Left lobe of liver (tissue), 2 donors: ENCODE measurements around the gene PAQR8. TPM values are rescaled to one million over a fixed set of nuclear protein-coding genes. Genes with fewer than 3 reads are reported as not detected.
A peak's percentile ranks its signal among the peaks of the same experiment; 100 is the strongest.

Experiments used
- ATAC-seq: fragments of 200-7000 bp; cut with Tn5 transposase; one replicate; pipeline ENCODE4 v1.9.1; 2020; ENCODE audit warnings: mild to moderate bottlenecking, moderate library complexity
- DNase-seq: peaks from one replicate; pipeline ENCODE4 v3.0.0-alpha.2; 2020; ENCODE audit warnings: low spot score
- total RNA-seq: library from RNA; stranded (reverse); gene quantifications from one replicate; pipeline ENCODE4 v1.2.1, GENCODE V29; 2021
- donor health status: DM: no; HTN: no; CAD: no; lungs with moderate emphysema.
- donor health status: DM: no; HTN: yes; CAD: no.

PAQR8 gene
- total RNA-seq, 1 donor from 2014 or later: 0.75 TPM

GRCh38 chr6:52346503-52346902, 15.4 kb upstream of the PAQR8 start:
- DNase-seq: no peak
- no peak for ATAC-seq

DNA sequence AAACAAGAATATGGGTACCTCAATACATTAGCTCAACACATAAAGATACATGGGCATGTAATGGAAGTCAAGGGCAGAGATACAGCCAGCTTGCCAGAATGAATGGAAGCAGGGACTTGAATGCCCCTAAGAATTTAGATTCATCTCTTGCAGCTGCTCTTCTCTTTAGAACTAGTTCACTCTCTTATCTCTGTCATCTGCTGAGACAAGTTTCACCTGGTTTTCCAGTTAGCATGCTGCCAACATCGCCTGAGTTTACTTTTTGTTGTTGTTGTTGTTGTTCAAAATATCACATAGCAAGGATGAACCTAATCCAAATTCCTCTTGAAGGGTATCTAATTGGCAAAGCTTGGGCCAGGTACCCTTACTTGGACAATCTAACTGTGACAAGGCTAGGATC, 14.1 kb upstream of the PAQR8 start:
- ATAC-seq (no peak), DNase-seq (no peak)

GRCh38 chr6:52351879-52352238, 10.1 kb upstream of the PAQR8 start:
- ATAC-seq: no peak
- no peak for DNase-seq

DNA sequence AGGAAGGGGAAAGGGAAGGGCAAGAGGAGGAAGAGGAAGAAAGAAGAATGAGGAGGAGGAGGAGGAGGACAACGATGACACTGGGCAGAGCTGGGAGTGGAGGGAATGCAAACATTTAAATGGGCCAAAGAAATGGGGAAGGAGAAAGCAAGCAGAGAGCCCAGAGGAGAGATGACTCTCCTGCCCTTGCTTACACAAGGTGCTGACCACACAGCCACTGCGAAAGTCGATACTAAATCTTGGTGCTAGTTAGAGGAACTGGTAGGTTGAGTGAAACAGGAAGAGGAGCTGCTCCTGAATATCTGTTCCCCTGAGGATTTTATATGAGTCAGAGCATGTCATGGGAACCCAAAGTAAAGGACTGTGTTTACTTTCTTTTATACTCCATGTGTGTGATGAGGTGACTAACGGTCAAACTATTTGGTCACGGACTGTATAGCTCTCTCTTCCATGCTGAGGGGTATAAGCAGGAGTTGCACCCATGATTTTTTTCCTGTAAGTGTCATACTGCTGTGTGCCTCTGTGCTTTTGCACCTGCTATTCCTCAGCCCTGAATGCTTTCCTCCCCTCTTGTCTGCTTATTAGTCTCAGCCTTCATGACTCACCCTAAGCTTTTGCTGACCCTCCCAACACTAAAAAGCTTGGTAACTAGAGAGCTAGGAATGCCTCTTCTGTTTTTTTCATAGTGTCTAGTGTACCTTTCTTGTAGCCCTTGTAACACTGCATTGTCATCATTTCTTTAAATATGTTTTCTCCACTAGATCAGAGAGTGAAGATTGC, 9.5 kb upstream of the PAQR8 start:
- ATAC-seq: peak; percentile 53
- DNase-seq: no peak

GRCh38 chr6:52356017-52356416, 5.9 kb upstream of the PAQR8 start:
- DNase-seq (no peak), ATAC-seq (no peak)

DNA sequence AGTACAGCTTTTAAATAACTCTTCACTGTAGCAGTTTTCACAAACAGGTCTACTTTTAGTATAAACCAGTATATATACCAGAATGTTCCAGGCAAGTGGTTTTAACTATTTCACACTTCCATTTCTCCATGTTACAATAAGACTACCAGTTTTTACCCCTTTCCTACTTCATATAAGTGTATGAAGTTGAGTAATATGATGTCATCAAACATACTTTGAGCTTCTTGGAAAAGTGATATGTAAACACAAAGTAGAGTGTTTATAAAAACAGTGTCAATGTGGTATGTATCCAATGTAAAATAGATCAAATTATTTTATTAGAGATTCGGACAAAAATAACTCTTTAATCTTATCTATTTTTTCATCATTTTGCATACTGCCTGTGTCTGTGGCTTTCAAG, 2.5 kb upstream of the PAQR8 start:
- no peak for DNase-seq
- ATAC-seq: no peak

DNA sequence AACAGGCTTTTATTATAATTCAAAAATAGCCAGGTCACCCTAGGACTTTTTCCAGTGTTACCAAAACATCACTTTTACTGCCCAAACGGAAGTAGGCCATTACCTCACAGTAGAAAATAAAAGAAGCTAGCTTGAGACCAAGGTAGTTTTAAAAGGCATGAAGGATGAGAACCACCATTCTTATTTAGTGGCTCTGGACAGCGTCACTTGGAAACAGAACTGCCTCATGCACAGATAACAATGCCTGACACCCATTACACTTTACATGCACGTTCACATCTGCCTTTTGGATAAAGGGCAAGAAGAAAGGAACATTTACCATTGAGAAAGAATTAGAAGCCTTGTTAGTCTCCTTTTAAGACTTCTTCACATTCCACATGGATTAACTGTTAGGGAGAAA, 1.9 kb upstream of the PAQR8 start:
- DNase-seq (no peak), ATAC-seq (no peak)

DNA sequence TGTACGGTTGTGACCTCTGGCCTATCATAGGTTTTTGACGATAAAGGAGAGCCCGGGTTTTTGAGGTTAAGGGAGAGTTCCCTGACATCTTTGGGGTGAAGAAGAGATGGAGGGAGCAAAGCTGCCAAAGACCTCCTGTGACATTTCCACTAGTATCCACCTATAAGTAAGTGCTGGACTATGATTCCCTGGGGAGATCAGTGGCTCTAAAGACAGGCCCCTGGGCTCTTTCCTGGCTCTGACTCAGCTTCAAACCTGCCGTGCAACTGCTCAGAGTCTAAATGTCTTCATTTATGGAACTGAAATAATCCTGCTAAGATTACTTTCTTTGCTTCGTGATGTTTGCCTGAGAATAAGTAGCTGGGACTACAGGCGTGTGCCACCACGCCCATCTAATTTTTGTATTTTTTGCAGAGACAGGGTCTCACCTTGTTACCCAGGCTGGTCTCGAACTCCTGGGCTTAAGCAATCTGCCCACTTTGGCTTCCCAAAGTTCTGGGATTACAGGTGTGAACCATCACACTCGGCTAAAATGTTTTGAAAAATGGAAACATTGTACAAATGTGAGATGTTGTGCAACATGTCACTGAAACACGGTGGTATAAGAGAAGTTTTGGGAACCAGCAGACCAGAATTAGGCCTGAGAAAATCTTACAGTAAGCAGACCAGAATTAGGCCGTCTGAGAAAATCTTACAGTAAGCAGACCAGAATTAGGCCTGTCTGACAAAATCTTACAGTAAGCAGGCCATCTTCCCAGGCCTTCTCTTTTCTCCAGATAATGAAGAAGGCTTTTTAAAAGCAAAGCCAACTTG, 1.1 kb upstream of the PAQR8 start:
- no peak for ATAC-seq
- DNase-seq: no peak

DNA sequence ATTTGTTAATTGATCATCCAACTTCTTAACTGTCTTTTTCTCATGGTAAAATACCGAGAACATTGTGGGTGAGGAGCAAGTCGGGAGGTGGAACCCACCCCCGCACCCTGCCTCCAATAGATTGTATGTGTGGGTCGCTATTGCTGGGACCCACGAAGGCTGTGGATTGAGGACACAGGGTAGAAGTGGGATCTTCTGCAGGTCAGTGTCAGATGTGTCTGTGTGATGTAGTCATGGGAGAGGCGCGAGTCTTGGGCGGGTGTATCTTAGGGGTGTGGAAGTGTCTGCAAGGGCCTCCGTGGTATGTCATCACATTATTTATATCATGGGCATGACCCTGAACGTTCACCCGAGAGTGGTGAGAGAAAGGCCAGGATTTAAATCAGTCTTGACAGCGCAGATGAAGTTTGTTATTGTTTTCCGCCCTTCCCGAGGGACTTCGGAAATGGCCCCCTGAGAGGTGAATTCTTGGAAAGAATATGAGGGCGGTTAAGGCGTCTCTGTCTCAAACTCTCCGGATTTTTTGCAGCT, 472 bp upstream of the PAQR8 start:
- peak; percentile 9 for ATAC-seq

DNA sequence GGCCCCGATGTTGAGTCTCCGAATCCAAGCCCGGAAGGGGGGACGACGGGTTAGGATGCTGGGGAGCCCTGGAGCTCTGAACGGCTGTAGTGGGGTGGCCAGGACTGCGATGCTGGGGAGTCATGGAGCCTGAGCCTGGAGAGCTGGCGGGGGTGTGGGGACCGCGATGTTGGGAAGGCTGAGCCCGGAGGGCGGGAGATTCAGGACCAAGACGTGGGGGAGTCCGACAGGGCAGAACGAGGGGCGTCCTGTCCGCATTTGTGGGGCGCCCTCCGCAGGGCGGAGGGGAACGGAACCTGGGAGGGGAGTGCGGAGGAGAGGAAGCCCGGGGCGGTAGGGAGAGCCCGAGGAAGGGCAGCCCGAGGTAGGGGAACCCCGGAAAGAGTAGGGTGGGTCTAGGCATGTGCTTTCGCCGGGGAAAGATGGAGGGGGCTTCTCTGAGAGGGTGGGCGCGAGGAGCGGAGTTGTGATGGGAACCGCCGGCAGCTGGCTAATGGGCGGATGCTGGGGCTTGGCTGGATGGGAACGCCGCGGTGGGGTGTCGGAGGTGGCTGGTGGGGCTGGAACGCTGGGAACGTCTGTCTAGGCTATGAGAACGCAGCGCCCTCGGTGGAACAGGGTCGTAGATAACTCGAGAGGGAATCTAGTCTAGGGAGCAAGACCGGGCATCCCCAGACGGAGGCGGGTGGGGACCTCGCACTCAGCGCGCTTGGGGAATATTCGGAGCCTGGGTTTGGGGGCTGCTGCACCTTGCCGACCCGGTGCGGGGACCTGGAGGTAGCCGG, 684 bp downstream of the PAQR8 start:
- peak; percentile 40 for ATAC-seq

More for the DNA sequence above, 472 bp upstream of the PAQR8 start:
- DNase-seq: no peak

GRCh38 chr6:52363228-52363867, 1.4 kb downstream of the PAQR8 start:
- peak; percentile 51 for ATAC-seq
- DNase-seq: peak; percentile 53

More for the DNA sequence above, 684 bp downstream of the PAQR8 start:
- DNase-seq: peak; percentile 46

GRCh38 chr6:52364480-52365166, 2.7 kb downstream of the PAQR8 start:
- ATAC-seq: no peak
- DNase-seq: no peak

- ATAC-seq (no peak), DNase-seq (no peak)
Observed at GRCh38 chr6:52365317-52365716, 3.4 kb downstream of the PAQR8 start.

GRCh38 chr6:52365866-52366540, 4.1 kb downstream of the PAQR8 start:
- DNase-seq (no peak), ATAC-seq (no peak)

DNA sequence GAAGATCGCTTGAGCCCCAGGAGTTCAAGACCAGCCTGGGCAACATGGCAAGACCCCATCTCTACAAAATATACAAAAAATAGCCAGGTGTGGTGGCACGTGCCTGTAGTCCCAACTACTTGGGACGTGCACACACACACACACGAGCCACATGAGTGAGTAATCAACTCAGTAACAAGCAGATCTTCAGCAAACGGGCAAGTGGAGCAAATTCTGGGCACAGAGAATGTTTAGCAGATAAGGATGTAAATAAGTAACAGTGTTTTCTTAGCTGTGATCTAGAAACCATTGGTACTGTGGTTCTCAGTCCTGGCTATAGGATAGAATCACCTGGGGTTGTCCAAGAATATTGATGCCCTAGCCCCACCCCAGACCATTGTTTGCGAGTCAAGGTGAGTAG, 6.1 kb downstream of the PAQR8 start:
- DNase-seq (no peak), ATAC-seq (no peak)

GRCh38 chr6:52369234-52369633, 7.3 kb downstream of the PAQR8 start:
- DNase-seq (no peak), ATAC-seq (peak; percentile 48)

DNA sequence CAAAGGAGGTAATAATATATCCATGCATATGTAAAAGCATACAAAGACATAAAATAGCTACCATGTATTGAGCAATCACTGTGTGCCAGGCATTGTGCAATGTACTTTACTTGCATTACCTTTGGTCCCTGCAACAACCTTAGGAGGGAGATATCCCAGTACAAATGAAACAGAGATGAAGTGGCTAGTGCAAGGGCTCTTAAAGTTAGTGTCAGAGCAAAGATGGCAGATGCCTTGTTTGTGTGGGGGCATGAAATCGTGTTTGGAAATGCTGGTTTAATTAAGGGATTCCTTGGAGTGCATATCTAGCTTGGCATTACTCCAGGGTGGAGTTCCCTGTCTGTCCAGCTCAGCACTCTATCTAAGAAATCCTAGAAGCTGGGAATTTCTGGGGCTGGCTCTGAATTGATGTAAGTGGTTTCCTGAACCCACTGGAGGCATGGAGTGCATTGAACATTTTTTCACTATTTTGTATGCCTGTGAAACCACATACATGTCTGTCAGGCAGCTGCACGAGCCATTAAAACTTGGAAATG, 9.8 kb downstream of the PAQR8 start:
- peak; percentile 55 for DNase-seq
- ATAC-seq: peak; percentile 91

DNA sequence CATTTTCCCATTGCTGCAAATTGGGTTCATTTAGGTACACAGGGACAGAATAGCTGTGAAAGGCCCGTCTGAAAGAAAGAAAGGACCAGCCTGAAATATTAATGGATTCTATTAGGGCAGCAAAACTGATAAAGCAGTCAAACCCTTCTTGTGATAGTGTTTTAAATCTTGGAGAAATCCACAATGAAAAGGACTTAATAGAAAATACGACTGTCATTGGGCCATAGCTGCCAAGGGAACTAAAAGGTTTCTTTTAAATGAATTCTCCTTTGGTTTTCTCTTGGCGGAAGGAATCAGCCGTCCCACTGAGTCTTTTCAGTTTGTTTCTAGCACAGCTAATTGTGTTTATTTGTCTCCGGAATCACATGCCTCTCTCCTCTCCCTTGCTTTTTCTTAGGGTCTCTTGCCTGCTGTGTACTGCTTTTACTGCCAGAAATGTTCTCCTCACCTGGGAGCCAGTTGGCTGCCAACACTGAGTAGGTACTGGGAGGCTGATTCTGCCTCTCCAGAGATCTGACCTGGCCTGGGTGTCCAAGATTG, 11.3 kb downstream of the PAQR8 start:
- DNase-seq: no peak
- ATAC-seq: no peak

DNA sequence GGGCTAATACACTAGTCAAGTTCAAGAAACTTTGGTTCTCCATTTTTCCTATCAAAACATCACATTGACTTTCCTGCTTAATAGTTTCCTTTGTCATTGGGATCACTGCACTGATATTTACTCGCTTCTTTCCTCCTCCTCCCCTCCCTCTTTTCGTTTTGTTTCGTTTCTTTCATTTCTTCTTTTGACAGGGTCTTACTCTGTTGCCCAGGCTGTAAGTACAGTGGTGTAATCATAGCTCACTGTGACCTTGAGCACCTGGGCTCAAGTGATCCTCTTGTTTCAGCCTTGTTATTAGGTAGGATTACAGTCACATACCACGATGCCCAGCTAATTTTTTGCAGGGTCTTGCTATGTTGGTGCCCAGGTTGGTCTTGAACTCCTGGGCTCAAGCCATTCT, 12.3 kb downstream of the PAQR8 start:
- DNase-seq: no peak
- ATAC-seq: no peak
